ENCODE results near the gene MEST.

DNA sequence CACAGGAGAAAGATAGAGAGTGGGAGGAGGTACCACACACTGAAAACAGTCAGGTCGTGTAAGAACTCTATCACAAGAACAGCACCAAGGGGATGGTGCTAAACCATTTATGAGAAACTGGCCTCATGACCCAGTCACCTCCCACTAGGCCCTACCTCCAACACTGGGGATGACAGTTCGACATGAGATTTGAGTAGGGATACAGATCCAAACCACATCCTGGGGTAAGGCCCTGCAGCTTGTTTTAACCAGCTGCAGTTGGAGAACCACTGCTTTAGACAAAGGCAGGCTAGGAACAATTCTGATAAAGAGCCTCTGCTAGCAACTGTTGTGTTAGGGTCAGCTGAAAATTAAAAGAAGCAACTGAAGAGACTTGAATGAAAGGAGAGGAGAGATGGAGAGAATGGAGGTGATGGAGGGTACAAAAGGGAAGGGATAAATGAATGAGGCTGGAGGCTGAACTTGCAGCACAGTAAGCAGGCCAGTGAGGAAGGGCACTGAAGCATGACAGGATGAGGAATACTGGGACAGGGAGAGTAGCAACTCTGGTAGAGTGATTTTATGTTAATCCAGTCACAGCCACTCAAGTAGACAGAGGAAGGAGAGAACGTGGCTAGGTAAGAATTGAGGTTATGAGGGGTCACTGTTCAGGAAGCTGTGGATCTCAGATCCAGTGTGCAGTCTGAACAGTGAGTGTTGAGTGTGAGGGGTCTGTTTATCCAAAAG, 23.6 kb downstream of the MEST start:
- TF ChIP-seq EZH2 (IDR thresholded peaks at IDR 0.05; ENCODE audit: low read length) = no peak
- TF ChIP-seq, protein P1, sequence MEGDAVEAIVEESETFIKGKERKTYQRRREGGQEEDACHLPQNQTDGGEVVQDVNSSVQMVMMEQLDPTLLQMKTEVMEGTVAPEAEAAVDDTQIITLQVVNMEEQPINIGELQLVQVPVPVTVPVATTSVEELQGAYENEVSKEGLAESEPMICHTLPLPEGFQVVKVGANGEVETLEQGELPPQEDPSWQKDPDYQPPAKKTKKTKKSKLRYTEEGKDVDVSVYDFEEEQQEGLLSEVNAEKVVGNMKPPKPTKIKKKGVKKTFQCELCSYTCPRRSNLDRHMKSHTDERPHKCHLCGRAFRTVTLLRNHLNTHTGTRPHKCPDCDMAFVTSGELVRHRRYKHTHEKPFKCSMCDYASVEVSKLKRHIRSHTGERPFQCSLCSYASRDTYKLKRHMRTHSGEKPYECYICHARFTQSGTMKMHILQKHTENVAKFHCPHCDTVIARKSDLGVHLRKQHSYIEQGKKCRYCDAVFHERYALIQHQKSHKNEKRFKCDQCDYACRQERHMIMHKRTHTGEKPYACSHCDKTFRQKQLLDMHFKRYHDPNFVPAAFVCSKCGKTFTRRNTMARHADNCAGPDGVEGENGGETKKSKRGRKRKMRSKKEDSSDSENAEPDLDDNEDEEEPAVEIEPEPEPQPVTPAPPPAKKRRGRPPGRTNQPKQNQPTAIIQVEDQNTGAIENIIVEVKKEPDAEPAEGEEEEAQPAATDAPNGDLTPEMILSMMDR (optimal IDR thresholded peaks at IDR 0.05 in 1 of 3, IDR thresholded peaks at IDR 0.05 in 1 of 3, conservative IDR thresholded peaks at IDR 0.05 in 1 of 3; ENCODE audit: extremely low read depth in 1 of 3, insufficient read depth in 2 of 3, low read length in 3 of 3) = no peak
